D721Med (cell line): Measurements from ENCODE around the gene SUDS3.
A peak's percentile ranks its signal among the peaks of the same experiment; 100 is the strongest.

Source experiments
- DNase-seq: peaks from one replicate; pipeline ENCODE4 v3.0.0; 2011; ENCODE audit warnings: low spot score; ENCODE audit not compliant: insufficient read length
- FAIRE-seq: peaks from 2 replicates; lab custom pipeline; 2011; peaks lifted over from hg19 to GRCh38; lab: Jason Lieb, UNC
- TF ChIP-seq, protein P1 (sequence below): IDR thresholded peaks from 2 replicates; pipeline ENCODE4 v1.5.1; 2012; ENCODE audit warnings: mild to moderate bottlenecking, control low read depth; ENCODE audit not compliant: insufficient read depth; ENCODE audit errors: missing control alignments

The SUDS3 gene

DNA sequence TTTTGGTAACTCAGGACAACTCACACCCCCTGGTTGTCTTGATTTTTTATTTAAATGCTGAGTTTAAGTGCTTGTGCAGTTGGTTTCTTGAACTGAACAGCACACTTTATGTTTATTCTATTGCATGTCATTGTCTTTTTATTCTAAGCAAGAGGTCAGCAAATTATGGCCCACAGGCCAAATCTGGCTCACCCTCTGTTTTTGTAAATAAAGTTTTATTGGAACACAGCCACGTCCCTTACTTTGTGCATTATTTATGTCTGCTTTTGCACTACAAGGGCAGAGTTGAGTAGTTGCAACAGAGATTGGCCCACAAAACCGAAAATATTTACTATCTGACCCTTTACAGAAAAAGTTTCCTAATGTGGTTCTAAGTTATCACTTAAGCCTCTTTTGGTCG is 52.3 kb downstream of the SUDS3 start:
- no peak for FAIRE-seq
- TF ChIP-seq, protein P1, sequence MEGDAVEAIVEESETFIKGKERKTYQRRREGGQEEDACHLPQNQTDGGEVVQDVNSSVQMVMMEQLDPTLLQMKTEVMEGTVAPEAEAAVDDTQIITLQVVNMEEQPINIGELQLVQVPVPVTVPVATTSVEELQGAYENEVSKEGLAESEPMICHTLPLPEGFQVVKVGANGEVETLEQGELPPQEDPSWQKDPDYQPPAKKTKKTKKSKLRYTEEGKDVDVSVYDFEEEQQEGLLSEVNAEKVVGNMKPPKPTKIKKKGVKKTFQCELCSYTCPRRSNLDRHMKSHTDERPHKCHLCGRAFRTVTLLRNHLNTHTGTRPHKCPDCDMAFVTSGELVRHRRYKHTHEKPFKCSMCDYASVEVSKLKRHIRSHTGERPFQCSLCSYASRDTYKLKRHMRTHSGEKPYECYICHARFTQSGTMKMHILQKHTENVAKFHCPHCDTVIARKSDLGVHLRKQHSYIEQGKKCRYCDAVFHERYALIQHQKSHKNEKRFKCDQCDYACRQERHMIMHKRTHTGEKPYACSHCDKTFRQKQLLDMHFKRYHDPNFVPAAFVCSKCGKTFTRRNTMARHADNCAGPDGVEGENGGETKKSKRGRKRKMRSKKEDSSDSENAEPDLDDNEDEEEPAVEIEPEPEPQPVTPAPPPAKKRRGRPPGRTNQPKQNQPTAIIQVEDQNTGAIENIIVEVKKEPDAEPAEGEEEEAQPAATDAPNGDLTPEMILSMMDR: no peak
- no peak for DNase-seq

DNA sequence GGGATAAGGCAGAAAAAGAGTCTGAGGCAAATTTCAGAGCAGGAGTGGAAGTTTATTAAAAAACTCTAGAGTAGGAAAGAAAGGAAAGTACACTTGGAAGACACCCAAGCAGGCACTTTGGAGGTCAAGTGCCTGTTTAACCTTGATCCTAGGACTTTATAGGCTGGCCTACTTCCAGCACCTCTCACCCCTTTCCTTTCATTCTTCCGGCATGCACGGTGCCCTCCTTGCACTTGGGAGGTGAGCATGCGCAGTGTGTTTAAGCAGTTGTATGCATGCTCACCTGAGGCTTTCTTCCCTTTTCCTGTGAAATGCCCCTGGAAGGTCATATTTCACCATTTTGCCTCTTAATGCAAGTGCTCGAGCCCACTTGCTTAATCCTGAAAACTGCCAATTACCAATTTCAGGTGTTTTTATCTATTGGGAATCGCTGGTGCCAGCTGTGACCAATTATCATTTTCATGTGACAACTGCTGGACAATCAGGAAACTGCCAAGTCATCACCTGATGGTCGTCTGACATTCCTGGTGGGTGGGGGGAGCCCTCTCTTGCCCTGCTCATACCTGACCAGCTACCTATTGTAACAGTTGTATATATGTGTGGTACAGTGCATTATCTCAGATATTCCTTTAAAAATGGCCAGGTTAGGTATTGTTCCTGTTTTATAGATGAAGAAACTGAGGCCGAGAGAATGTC is 53.5 kb downstream of the SUDS3 start:
- TF ChIP-seq, protein P1: no peak
- DNase-seq (no peak), FAIRE-seq (no peak)

- DNase-seq: no peak
- TF ChIP-seq, protein P1: no peak
- no peak for FAIRE-seq
These were observed 54.2 kb downstream of the SUDS3 start for GRCh38 chr12:118430516-118430915.

DNA sequence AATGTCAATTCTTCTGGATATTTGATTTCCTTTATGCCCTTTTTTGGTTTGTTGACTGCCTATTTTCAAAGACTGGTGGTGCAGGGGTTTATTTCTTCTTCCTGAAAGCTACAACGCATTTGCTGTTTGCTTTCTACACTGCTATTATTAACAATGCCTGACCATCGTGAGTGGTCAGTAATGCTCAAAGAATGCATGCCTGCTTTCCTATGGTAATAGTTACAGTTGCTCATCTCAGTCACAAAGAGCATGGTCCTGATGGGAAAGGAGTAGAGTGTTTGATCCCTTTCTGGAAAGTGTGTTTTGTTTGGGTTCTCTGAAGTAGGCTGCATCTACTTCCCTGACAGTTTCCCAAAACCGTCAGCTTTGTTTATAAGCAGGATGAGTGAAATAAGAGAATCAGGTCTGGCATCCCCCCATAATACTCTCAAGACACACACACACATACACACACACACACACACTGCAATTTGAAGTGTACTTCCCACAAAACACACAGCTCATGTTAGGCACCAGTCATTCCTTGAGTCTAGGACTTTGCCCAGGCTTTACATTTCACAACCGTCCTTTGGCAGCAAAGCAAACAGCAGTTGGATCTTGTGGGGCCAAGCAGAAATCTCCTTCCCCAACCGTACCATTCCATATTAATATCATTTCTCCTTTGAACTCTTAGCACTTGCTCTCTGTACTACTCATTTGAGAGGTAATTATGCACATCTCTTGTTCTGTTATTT is 56.6 kb downstream of the SUDS3 start:
- TF ChIP-seq, protein P1: no peak
- no peak for DNase-seq
- FAIRE-seq: no peak

- FAIRE-seq (no peak), DNase-seq (no peak)
- TF ChIP-seq, protein P1: peak; percentile 53
These were observed 59.8 kb downstream of the SUDS3 start for GRCh38 chr12:118436002-118436730.

DNA sequence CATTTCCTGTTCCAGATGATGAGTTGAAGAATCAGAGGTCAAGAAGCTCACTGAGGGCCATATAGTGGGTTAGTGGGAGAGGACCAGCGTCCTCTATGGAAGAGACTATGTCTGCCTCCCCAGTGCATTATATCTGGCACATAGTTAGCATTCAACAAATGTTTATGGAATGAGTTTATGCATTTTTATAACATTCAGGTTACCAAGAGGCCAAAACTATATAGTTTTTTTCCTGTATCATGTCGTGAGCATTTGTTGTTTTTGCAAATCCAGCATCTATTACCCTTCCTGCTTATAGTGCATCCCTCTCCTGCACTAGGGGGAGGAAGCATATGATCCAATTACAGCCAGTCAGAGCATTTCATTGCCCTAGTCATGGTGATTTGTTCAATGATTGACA is 60.6 kb downstream of the SUDS3 start:
- TF ChIP-seq, protein P1: no peak
- FAIRE-seq (no peak), DNase-seq (no peak)
